Stimulated activated CD4-positive, alpha-beta T cell treated with anti-CD3 and anti-CD28 coated beads, TNF-alpha, amount 100 ng/mL, for 48 hours (primary cell): ENCODE measurements around the gene GALM.
A peak's percentile ranks its signal among the peaks of the same experiment; 100 is the strongest.
"Not testable (repeated sequence)": the region's sequence is repeated elsewhere in the genome, so short reads cannot be mapped to it uniquely, and the experiment has no call there.

Experiments
- DNase-seq, 3 donors: peaks; one replicate each; pipeline ENCODE4 v3.0.0-alpha.2; 2020; ENCODE audit warnings: low read depth in 3 of 3

GALM gene

GRCh38 chr2:38665854-38666555, at the start of gene GALM:
Gene GALM, plus strand, starts transcription at chr2:38666114. Its CDS starts 48 bp downstream, at chr2:38666162.
- peak in 2 of 3 donors; percentile 37 to 56 for DNase-seq

- no peak for DNase-seq
Observed at GRCh38 chr2:38617301-38617700, 48.6 kb upstream of the GALM start.

- DNase-seq, result no peak
Observed at GRCh38 chr2:38619458-38620164, 46.3 kb upstream of the GALM start.

GRCh38 chr2:38620282-38620977, 45.5 kb upstream of the GALM start:
- no peak for DNase-seq

- no peak for DNase-seq
Observed at GRCh38 chr2:38621018-38621417, 44.9 kb upstream of the GALM start.

- DNase-seq, result no peak
Observed at GRCh38 chr2:38622210-38622609, 43.7 kb upstream of the GALM start.

- no peak for DNase-seq
Observed at GRCh38 chr2:38626326-38627035, 39.4 kb upstream of the GALM start.

- DNase-seq, result no peak
Observed at GRCh38 chr2:38627391-38627790, 38.5 kb upstream of the GALM start.

GRCh38 chr2:38629684-38630083, 36.2 kb upstream of the GALM start:
- no peak for DNase-seq

- DNase-seq, result no peak
Observed at GRCh38 chr2:38631976-38632375, 33.9 kb upstream of the GALM start.

- no peak for DNase-seq
Observed at GRCh38 chr2:38632980-38633379, 32.9 kb upstream of the GALM start.

GRCh38 chr2:38633895-38634294, 32.0 kb upstream of the GALM start:
- DNase-seq, result no peak

GRCh38 chr2:38634684-38635083, 31.2 kb upstream of the GALM start:
- DNase-seq, result no peak

GRCh38 chr2:38635139-38635538, 30.8 kb upstream of the GALM start:
- DNase-seq, result no peak

GRCh38 chr2:38636069-38636468, 29.8 kb upstream of the GALM start:
- no peak for DNase-seq

- DNase-seq, result not testable (repeated sequence)
Observed at GRCh38 chr2:38642373-38643017, 23.4 kb upstream of the GALM start.

- no peak for DNase-seq
Observed at GRCh38 chr2:38643021-38643671, 22.8 kb upstream of the GALM start.

- not testable (repeated sequence) for DNase-seq
Observed at GRCh38 chr2:38643683-38644511, 22.0 kb upstream of the GALM start.

GRCh38 chr2:38648107-38648761, 17.7 kb upstream of the GALM start:
- DNase-seq, result no peak
